ENCODE data around the gene CDKN2B.

The CDKN2B gene

GRCh38 chr9:21995006-21995665, 14.0 kb downstream of the CDKN2B start:
- in situ Hi-C loops (cut with MboI; ENCODE audit: low sequenced_read_pairs): no loop called here

GRCh38 chr9:21994556-21995005, 14.5 kb downstream of the CDKN2B start, which contains the start of gene CDKN2B-AS1:
Gene CDKN2B-AS1, plus strand, starts transcription at chr9:21994791.
- in situ Hi-C loops (cut with MboI; ENCODE audit: low sequenced_read_pairs): no loop called here

GRCh38 chr9:21993893-21994555, 15.1 kb downstream of the CDKN2B start, which contains the start of gene CDKN2A:
Gene CDKN2A, minus strand, starts transcription at chr9:21994392.
- in situ Hi-C loops (cut with MboI; ENCODE audit: low sequenced_read_pairs): no loop called here

- in situ Hi-C loops (cut with MboI; ENCODE audit: low sequenced_read_pairs): no loop called here
Observed at GRCh38 chr9:21993007-21993406, 16.1 kb downstream of the CDKN2B start.

GRCh38 chr9:21991072-21991959, 17.8 kb downstream of the CDKN2B start:
- in situ Hi-C loops (cut with MboI; ENCODE audit: low sequenced_read_pairs): no loop called here

GRCh38 chr9:21989440-21990189, 19.5 kb downstream of the CDKN2B start:
- in situ Hi-C loops (cut with MboI; ENCODE audit: low sequenced_read_pairs): no loop called here

GRCh38 chr9:21988056-21988990, 20.8 kb downstream of the CDKN2B start:
- in situ Hi-C loops (cut with MboI; ENCODE audit: low sequenced_read_pairs): no loop called here

GRCh38 chr9:21985964-21986667, 23.0 kb downstream of the CDKN2B start:
- in situ Hi-C loops (cut with MboI; ENCODE audit: low sequenced_read_pairs): no loop called here

GRCh38 chr9:21984101-21984500, 25.0 kb downstream of the CDKN2B start:
- in situ Hi-C loops (cut with MboI; ENCODE audit: low sequenced_read_pairs): no loop called here

GRCh38 chr9:21983561-21983935, 25.6 kb downstream of the CDKN2B start:
- in situ Hi-C loops (cut with MboI; ENCODE audit: low sequenced_read_pairs): no loop called here

- in situ Hi-C loops (cut with MboI; ENCODE audit: low sequenced_read_pairs): no loop called here
Observed at GRCh38 chr9:21982861-21983560, 26.1 kb downstream of the CDKN2B start.

GRCh38 chr9:21982391-21982790, 26.7 kb downstream of the CDKN2B start:
- in situ Hi-C loops (cut with MboI; ENCODE audit: low sequenced_read_pairs): no loop called here

- in situ Hi-C loops (cut with MboI; ENCODE audit: low sequenced_read_pairs): no loop called here
Observed at GRCh38 chr9:21976334-21976875, 32.7 kb downstream of the CDKN2B start.

GRCh38 chr9:21974722-21975409, 34.2 kb downstream of the CDKN2B start:
- in situ Hi-C loops (cut with MboI; ENCODE audit: low sequenced_read_pairs): no loop called here

GRCh38 chr9:21974343-21974721, 34.8 kb downstream of the CDKN2B start:
- in situ Hi-C loops (cut with MboI; ENCODE audit: low sequenced_read_pairs): no loop called here

- in situ Hi-C loops (cut with MboI; ENCODE audit: low sequenced_read_pairs): no loop called here
Observed at GRCh38 chr9:21972361-21972760, 36.7 kb downstream of the CDKN2B start.

GRCh38 chr9:21970800-21971640, 38.1 kb downstream of the CDKN2B start:
- in situ Hi-C loops (cut with MboI; ENCODE audit: low sequenced_read_pairs): no loop called here
